ENCODE measurements around the gene AHI1. TPM values are rescaled to one million over a fixed set of nuclear protein-coding genes. Genes with fewer than 3 reads are reported as not detected.

Gene AHI1
- total and polyA plus RNA-seq, 10 of the 15 experiments (the other 5 are each of a cell fraction or from before 2014, with no cell fraction given): 3.2 to 9.5 (median 4.6) TPM

DNA sequence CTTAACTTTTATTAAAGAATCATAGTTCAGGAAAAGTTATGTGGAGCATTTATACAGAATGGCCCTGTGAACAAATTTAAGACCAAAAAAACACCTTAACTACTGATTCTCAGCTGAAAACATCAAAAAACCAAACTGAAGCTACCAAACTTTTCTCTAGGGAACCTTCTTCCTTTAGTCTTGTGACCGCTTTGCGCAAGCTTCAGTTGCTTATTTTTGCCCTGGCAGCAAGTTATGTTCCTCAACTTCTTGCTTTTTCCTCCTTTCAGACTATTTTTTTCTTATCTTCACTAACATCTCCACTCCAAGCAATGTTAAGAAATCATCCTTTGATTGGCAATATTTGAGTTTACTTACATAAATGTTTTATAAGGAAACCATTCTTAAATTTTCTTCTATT, 216.3 kb downstream of the AHI1 start:
- Histone ChIP-seq H3K4me2 (ENCODE audit: control insufficient read depth, insufficient read depth) (no peak overlapping the region), H2AFZ (ENCODE audit: control insufficient read depth, low read depth, low read length) (no peak overlapping the region), H3K4me1 (ENCODE audit: control insufficient read depth, insufficient read depth, low read length) (no peaks in the 10 kb centered on the region), H3K36me3 (ENCODE audit: control insufficient read depth in 2 of 2, insufficient read depth in 2 of 2, low read length in 1 of 2) (no peaks in the 10 kb centered on the region), H4K20me1 (ENCODE audit: control insufficient read depth, insufficient read depth) (no peaks in the 10 kb centered on the region), H3K9me3 (replicated peaks; ENCODE audit: control insufficient read depth, insufficient read depth, low read length) (no peaks in the 10 kb centered on the region), H3K27ac (ENCODE audit: control insufficient read depth, insufficient read depth) (no peak overlapping the region), H3K9ac (ENCODE audit: control insufficient read depth, insufficient read depth, low read length) (no peak overlapping the region), H3K79me2 (ENCODE audit: control insufficient read depth, insufficient read depth, low read length) (no peaks in the 10 kb centered on the region), H3K27me3 (replicated peaks in 1 of 2; ENCODE audit: control insufficient read depth in 2 of 2, insufficient read depth in 2 of 2, low read length in 1 of 2) (no peaks in the 10 kb centered on the region), H3K4me3 (no peak overlapping the region)
- in situ Hi-C loops (cut with MboI) (no loop called here), intact Hi-C loops (cut with micrococcal nuclease; ENCODE audit: unreplicated experiment) (no loop called here)
- CTCF ChIA-PET: interaction anchor here (1.7 kb wide), 1 partner anchor 13 kb away, joined by 5 read pairs; no protein-coding TSS in a partner anchor
- SMC1A ChIA-PET (ENCODE audit: uncharacterized antibody, unreplicated experiment): interaction anchor here (0.6 to 3.2 kb wide), 10 partner anchors 10 to 154 kb away, joined by 3 to 14 read pairs (median 4); no protein-coding TSS in a partner anchor
- ATAC-seq (no peak), FAIRE-seq (no peak), DNase-seq (ENCODE audit: low read depth, low spot score) (no peak)
- POLR2A ChIA-PET: no interaction called here
- RAD21 ChIA-PET (ENCODE audit: unreplicated experiment): interaction anchor here (0.7 kb wide), 1 partner anchor 16 kb away, joined by 3 read pairs; no protein-coding TSS in a partner anchor
- 100% methylated on average over 2 of the region's 2 CpGs for WGBS (ENCODE audit: insufficient coverage, insufficient replicate concordance, low lambda C conversion rate, missing lambda C conversion rate)
- no TSS peak for BruUV-seq (replicated peaks)
- TF ChIP-seq SMAD1 (IDR thresholded peaks at IDR 0.05; ENCODE audit: low read depth, partially characterized antibody) (no peak), CBFB (IDR thresholded peaks at IDR 0.05; ENCODE audit: low read depth) (no peak), HDGF (IDR thresholded peaks at IDR 0.05) (no peak), TCF12 (IDR thresholded peaks at IDR 0.05; ENCODE audit: low read depth, low read length) (no peak), POLR2A (IDR thresholded peaks at IDR 0.05; ENCODE audit: low read depth, low read length) (no peak), ZNF217 (IDR thresholded peaks at IDR 0.05) (no peak), E4F1 (IDR thresholded peaks at IDR 0.05; ENCODE audit: borderline replicate concordance, partially characterized antibody) (no peak), KLF5 (IDR thresholded peaks at IDR 0.05; ENCODE audit: partially characterized antibody) (no peak), CEBPB (IDR thresholded peaks at IDR 0.05; ENCODE audit: borderline replicate concordance in 1 of 2, low read depth in 2 of 2, low read length in 2 of 2) (no peak), KAT2A (conservative IDR thresholded peaks at IDR 0.05; ENCODE audit: control insufficient read depth, low read depth, low read length) (no peak)
- TF ChIP-seq, protein P1, sequence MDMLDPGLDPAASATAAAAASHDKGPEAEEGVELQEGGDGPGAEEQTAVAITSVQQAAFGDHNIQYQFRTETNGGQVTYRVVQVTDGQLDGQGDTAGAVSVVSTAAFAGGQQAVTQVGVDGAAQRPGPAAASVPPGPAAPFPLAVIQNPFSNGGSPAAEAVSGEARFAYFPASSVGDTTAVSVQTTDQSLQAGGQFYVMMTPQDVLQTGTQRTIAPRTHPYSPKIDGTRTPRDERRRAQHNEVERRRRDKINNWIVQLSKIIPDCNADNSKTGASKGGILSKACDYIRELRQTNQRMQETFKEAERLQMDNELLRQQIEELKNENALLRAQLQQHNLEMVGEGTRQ (IDR thresholded peaks at IDR 0.05; ENCODE audit: borderline replicate concordance, low read depth, low read length): no peak
- TF ChIP-seq, protein P2, sequence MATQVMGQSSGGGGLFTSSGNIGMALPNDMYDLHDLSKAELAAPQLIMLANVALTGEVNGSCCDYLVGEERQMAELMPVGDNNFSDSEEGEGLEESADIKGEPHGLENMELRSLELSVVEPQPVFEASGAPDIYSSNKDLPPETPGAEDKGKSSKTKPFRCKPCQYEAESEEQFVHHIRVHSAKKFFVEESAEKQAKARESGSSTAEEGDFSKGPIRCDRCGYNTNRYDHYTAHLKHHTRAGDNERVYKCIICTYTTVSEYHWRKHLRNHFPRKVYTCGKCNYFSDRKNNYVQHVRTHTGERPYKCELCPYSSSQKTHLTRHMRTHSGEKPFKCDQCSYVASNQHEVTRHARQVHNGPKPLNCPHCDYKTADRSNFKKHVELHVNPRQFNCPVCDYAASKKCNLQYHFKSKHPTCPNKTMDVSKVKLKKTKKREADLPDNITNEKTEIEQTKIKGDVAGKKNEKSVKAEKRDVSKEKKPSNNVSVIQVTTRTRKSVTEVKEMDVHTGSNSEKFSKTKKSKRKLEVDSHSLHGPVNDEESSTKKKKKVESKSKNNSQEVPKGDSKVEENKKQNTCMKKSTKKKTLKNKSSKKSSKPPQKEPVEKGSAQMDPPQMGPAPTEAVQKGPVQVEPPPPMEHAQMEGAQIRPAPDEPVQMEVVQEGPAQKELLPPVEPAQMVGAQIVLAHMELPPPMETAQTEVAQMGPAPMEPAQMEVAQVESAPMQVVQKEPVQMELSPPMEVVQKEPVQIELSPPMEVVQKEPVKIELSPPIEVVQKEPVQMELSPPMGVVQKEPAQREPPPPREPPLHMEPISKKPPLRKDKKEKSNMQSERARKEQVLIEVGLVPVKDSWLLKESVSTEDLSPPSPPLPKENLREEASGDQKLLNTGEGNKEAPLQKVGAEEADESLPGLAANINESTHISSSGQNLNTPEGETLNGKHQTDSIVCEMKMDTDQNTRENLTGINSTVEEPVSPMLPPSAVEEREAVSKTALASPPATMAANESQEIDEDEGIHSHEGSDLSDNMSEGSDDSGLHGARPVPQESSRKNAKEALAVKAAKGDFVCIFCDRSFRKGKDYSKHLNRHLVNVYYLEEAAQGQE (IDR thresholded peaks at IDR 0.05; ENCODE audit: low read depth, low read length): no peak

All from GM12878 (cell line).